ENCODE measurements around the gene PCSK2.

The PCSK2 gene

DNA sequence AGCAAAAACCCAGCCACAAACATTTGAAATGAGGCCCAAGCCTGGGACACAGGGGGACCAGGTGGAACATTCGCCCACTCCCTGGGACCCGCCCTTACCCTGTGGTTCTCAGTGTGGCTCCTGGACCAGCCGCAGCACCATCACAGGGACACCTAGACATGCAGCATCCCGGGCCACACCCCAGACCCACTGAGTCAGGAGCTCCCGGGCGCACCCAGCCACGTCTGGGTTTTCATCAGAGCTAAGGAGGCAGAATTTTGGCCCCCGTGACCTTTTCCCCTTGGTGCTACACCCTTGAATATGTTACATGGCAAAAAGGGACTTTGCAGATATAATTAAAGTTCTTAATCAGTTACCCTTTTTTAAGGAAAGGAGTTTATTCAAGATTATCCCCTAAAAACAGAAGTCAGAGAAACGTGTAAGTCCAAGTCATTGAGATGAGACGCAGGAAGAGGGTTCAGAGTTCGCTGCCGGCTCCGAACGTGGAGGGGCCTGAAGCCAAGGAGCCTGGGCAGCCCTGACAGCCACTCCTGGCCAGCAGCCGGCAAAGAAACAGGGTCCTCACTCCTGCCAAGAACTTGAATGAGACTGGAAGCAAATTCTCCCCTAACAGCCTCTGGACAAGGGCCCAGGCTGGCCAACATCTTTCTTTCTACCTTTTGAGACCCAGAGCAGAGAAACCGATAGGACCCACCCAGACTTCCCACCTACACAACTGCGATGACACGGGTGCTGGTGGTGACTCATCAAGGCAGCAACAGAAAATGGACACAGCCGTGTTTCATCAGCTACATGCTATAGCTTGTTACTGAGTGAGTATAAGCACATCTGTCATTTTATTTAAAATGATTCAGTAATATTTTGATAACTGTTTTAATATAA, 279.0 kb downstream of the PCSK2 start:
- peak; percentile 53 for DNase-seq (ENCODE audit: low read depth)

DNA sequence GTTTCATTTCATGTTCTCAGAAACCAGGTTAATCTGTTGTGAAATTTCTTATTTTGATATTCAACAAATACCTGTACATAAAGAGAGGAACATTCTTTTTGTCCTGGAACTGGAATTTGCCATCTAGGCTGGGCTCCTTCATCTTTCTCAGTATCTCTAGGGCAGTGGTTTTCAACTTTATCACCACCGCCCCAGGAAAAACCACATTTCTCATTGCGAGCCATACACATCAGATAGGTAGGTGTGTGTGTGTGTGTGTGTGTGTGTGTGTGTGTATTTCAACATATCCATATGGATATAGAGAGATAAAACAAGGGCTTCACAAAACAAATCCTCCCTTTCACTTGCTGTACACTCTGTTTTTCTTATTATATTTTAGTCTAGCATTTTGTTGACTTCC, 280.2 kb downstream of the PCSK2 start:
- no peak for DNase-seq (ENCODE audit: low read depth)

DNA sequence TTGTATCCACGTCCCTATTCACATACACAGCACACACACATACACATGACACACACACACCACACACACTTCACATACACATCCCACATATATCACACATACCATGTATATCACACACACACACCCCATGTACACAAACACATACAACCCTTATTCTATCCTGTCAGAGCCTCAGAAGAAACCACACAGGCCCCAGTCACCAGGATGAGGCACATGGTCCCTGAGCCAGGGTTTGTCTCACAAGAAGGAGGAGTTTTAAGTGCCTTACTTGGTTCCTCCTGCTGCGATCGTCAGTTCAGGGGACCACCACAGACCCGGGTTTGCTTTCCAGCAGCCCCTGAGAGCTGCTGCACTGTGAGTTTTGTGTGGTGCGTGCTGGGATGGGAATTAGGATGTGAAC, 280.7 kb downstream of the PCSK2 start:
- no peak for DNase-seq (ENCODE audit: low read depth)

DNA sequence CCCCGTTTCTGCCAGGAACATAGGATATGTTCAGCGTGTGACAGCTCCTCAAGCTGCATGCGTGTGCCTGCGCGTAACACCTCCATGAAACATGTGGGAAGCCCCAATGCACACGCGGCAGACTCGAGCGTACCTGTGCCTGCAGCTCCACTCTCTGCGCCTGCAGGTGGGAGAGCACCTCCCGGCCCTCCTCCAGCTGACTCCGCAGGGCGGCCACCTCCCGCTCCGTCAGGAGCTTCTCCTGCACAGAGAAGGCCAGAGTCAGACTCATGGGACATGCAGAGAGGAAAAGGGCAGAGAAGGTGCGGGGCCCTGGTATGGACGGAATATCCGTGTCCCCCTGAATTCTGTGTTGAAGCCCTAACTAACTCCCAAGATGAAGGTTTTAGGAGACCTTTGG, 281.9 kb downstream of the PCSK2 start:
- no peak for DNase-seq (ENCODE audit: low read depth)

DNA sequence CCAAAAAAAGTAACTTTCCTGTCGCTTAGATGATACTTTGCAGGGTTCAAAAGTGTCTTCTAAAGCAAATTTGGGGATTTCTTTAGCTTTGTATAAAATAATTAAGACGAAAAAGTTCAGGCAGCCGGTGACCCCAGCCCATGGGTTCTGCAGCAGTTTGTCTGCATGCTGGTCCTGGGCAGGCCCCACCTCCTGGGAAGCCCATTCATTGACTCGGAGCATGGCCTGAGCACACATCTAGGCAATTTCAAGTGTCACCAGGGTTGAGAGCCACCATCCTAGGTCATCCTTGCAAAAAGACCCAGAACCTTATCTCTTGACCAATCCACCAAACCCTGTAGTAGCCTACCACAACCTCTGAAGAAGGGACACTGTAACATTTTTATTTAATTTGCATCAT, 283.7 kb downstream of the PCSK2 start:
- no peak for DNase-seq (ENCODE audit: low read depth)

DNA sequence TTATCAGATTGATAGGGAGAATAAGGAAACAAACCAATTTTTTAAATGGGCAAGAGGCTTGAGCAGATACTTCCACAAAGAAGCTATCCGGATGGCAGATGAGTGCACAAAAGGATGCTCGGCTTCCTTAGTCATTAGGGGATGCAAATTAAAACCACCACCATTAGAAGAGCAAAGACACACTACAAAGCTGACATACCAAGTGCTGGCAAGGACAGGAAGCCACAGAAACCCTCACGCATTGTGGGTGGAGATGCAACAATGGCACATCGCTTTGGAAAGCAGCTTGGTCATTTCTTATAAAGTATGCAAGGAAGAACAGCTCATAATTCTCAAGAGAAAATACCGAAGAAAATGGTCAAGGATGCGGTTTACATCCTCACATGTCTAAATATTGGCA, 284.6 kb downstream of the PCSK2 start:
- no peak for DNase-seq (ENCODE audit: low read depth)

DNA sequence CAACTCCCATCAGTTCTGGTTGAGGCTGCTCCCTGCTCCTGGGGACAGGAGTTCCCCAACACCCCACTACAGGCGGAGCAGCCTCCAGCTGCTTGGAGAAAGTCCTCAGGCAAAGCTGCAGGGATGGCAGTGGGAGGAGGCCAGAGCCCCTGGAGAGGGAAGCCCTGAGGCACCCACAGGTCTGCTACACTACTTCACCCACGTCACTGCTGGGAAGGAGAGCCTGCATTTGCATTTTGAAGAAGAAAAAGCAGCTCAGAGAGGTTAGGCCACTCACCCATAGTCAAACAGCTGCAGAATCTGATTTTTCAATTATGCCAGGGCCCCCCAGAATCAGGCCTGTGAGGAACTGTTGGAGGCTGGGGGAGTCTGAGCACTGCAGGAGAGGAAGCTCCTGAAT, 287.1 kb downstream of the PCSK2 start:
- no peak for DNase-seq (ENCODE audit: low read depth)

DNA sequence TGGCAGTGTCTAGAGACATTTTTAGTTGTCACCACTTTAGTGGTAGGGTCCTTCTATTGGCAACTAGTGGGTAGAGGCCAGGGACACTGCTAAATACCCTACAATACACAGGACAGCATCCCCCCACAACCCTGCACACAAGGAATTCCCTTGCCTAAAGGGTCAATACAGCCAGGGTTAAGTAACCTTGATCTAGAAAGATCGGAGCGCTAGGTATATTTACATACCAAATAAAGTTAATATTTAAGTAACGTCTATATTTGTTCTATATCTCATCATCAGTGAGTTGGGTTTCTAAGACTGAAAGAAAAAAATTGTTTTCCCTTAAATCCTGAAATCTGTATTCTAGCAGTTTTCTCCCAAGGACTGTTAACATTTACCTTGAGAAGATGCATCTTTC, 288.2 kb downstream of the PCSK2 start:
- no peak for DNase-seq (ENCODE audit: low read depth)

DNA sequence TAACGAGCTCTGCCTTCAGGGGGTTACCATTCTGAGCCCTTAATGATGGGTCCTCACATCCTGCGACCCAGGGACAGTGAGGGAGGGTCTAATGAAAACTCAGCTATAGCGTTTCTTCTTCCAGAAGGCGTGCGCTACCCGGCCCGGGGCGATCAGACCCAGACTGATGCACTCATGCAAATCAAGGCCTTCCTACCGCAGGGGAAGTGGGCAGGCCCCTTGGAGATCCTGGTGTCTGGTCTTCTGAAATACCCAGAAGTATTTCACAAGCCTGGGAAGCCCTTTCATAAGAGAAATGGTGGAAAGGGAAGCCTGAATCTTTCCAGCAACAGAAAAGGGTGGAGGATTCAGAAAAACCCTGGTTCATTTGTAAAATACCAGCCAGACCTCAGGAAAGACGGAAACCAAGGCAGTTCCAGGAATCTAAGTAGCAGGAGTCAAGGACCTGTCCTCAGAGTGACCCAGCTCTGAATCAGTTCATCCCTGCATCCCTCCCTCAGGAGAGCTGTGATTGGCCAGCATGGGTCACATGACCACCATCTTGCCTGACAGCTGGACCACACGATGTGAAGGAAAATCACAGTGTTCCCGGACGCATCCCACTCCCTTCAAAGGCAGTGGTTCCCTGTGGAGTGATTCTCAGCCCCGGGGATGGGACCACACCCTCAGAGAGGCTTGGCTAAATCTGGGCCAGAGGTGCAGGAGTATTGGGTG, 291.7 kb downstream of the PCSK2 start:
- DNase-seq (ENCODE audit: low read depth): no peak

DNA sequence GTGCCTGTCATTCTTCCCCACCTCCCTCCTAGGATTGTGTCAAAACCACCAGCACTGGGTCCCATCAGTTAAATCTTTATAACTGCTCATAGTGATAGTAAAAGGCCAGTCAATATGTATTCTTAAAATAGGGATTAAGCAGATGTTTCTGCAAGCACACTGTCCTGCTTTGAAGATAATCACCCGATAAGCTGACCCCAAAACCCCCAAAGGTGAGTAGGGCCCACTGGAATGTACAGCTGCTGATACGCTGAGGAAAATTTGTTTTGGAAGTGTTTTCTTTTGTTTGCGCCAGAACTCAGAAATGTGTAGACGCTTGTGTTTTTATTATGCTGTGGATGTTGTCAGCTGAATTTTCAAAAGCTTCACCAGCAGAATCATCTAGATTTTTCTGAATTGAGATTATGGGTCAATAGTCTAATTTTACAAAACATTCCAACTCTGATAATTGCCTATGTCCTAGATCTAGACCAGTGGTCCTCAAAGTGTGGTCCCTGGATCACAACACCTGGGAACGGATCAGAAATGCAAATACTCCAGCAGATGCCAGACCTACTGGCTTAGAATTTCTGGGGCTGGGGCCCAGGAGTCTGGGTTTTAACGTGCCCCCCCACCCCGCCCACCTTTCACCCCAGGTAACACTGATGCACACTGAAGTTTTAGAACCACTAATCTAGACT, 292.9 kb downstream of the PCSK2 start:
- no peak for DNase-seq (ENCODE audit: low read depth)

DNA sequence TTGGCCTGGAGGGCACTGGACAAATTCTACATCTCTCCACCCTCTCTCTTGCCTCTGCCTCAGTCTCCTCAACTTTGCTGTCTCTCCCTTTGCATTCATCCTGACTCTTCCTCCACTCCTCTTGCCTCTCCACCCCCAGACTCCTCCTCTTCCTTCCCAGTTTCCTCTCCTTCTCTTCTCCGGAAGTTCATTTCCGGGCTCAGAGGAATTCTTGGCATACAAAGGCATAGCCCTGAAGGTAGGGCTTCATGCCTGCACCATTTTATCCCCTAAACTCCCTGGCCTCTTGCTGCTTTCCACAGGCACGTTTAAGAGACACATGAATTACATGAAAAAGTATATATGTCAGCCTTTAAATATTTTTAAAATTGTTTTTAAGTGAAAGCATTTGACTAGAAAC, 293.7 kb downstream of the PCSK2 start:
- no peak for DNase-seq (ENCODE audit: low read depth)

DNA sequence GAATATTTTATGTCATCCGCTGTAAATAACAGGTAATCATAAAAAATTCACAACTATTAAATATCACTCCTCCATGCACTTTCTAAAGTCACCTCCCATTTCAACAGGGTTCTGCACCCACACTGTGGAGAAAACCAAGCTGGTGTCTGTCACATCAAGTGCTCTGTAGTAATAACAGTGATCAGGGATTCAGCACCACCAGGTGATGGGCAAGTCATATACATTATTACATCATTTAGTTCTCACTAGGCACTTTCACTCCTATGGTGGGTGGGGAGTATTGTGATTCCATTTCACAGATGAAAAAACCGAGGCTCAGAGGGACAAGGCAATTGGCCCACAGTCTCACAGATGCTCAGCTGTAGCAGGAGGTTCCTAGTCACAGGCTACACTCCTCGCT, 295.7 kb downstream of the PCSK2 start:
- DNase-seq (ENCODE audit: low read depth): no peak

DNA sequence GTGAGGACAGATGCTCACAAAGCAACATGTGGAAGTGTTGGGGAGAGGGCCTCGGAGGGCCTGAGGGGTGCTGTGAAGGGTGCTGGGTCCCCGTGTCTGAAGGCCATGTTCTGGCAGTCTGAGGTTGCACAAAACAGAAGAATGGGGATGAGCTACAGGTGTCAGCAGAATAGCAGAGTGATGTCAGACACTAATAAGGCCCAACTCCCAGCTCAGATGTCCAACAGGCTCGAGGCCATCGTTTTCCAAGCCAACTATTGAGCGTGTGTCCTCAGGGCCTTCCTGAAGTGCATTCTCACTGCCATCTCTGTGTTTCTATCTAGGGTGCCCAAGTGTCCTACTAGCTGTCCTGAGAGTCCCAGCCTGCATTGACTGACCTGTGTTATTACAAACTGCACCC, 296.5 kb downstream of the PCSK2 start:
- DNase-seq (ENCODE audit: low read depth): no peak

DNA sequence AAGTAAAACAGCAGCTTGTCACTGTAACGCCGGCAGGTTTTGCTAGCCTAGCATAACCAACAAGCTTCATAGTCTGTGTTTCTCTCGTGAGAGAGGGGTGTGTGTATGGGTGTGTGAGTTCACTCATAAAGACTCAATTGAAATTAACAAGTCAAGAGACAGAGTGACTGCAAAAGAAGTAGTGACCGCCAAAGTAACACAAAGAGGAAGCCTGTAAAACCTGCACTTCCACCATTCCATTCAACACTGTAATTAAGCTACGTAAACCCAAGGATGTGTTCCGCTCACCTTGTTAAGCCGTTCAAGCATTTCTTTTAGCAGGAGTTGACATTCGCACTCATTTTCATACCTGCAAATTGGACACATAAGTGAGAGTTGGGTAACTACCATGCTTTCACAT, 297.7 kb downstream of the PCSK2 start:
- no peak for DNase-seq (ENCODE audit: low read depth)

DNA sequence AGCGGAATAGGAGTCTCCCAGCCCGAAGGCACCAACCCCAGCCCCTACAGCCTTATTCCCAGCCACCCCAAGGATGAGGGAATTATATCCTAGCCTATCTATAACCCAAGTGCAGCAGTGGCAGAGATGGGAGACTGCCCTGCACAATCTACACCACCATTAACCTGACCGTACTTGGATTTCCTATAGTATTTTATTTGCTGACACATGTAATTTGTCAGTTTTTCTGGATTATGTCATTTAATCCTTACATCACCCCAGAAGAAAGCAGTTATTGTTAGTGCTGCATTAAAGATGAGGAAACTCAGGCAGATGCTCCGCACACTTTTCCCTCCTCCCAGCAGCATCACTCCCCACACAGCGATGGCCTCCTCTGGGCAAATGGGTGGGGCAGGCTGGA, 298.3 kb downstream of the PCSK2 start:
- DNase-seq (ENCODE audit: low read depth): no peak

DNA sequence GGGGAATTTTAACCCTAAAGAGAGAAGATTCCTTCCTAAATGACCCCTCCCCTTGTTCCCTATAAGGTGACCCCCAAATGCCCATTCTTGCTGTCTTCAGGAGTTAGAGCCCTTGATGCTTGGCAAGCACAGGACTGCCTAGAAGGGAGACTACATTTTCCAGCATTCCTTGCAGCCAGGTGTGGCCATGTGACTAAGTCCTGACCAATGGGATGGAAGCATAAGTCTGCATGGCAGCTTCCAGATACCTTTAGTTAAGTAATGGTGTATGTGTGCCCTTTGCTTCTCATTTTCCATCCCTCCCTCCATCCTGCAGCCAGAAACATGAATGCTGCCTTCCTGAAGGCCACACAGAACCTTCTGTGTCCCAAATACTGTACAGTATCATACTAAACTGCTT, 298.8 kb downstream of the PCSK2 start:
- DNase-seq (ENCODE audit: low read depth): no peak

DNA sequence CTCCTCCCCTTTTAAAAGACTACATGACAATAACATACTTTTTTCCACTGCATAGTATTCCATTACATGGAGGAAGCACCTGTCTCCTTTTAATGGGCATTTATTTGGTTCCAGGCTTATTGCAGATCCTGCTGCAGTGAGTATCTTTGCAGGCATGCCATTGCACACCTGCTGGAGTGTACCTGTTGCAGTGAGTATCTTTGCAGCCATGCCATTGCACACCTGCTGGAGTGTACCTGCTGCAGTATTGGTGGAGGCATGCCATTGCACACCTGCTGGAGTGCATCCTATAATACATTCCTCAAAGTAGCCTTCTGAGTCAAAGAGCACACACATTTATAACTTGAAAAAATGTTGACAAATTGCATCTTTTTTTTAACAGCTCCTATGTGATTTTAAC, 302.7 kb downstream of the PCSK2 start:
- DNase-seq (ENCODE audit: low read depth): no peak

DNA sequence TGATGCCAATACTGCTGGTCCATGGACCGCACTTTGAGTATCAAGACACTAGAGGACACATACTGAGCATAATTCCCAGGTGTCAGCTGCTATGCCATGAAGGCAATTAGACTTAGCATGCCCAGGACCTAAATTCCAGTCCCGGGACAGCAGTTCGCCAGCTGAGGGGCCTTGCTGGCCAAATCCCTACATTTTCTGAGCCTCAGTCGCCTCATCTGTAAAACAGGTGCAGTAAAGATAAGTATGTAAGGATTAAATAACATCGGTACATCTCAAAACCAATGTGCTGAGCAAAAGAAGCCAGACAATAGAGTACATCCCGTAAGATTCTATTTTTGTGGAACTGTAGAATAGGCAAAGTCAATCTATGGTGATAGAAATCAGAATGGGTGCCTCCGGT, 303.3 kb downstream of the PCSK2 start:
- DNase-seq (ENCODE audit: low read depth): no peak

DNA sequence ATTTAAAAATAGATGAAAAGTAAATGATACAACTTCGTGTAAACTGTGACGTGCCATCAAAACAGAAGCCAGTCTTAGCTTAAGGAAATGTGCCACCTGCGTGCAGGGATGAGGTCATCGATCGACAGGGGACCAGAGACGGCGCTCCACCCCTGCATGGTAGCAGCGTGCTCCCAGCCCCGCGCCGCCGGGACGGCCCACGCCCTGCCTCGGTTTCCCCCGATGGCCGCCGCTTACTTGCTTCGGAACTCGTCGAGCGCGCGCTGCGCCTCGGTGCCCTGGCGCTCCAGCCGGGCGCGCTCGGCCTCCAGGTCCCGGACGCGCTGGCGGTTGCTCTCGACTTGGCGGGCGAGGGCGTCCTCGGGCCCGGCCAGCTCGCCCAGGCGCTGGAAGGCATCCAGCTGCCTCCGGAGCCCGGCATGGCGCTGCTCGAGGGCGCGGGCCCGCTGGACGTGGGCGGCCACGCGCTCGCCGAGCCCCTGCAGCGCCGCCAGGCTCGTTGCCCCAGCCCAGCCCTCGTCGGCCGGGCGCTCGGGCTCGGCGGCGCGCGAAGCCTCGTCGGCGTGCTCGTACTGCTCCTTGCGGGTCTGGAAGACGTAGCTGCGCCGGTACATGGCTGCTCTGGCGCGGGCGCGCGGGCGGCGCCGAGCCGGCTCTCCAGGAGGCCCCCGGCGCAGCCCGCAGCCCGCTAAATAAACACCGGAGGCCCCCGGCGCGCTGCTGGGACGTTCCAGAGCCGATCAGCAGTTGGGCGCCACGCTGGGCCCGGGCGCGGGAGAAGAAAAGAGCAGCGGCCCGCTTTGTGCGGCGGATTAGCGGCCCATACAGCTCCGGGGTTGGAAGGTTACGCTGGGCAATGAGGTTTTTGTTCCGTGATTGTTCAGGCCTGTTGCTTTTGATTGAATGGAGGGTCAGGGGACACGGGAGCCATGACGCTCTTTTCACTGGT, 304.1 kb downstream of the PCSK2 start, which contains the start of gene BFSP1:
Gene BFSP1, minus strand, starts transcription at position 664 of the 949 bp plus-strand sequence. Its CDS starts 50 bp downstream, at position 614.
- DNase-seq (ENCODE audit: low read depth): peak; percentile 24

DNA sequence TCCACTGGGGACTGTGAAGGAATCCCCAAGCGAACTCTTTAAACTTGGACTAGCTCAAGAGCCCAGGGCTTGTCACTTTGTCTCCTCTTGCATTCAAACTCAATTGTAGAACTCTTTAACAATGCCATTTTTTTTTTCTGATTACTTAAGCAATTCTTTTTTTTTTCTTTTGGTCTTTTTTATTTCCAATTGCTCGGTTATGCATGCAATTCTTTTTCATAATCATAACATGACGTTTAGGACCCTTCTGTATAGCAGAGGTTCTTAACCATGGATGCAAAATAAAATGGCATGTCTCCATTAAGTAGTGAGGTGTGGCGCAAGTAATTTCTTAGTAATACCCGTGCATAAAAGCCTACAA, 304.8 kb downstream of the PCSK2 start:
- DNase-seq (ENCODE audit: low read depth): no peak

DNA sequence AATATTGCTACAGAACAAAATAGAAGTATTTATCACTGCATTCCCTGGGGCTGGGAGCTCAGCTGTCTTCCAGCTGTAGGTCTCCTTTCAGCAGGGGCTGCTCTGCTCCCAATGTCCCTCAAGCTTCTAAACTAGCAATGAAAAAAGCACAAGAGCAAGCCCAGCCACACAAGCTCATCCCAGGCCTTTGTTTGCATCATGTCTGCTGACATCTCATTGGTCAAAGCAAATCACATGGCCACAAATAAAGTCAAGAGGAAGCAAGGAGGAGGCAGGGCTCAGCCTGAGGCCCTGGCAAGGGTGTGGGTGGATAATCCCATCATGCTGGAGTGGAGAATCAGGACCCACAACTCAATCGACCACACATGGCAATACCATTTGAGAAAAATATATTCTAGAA, 306.6 kb downstream of the PCSK2 start:
- no peak for DNase-seq (ENCODE audit: low read depth)

DNA sequence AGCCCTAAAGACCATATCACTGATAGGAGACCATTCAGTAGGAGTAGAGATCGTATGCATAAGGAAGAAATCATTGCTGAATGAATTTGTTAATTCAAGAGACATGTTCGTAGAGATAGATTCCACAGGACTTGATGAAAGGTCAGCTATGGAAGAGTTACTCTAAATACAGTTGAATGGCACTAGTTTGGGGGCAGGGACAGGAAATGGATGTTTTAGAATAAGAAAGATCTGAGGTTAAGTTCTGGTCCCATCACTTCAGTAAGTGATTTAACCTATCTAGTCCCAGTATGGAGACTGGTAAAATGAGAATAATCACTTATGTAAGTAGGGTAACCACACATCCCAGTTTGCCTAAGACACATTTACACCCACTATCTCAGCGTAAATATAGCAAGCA, 307.2 kb downstream of the PCSK2 start:
- DNase-seq (ENCODE audit: low read depth): no peak

Measured in activated T-cell treated with anti-CD3 and anti-CD28 coated beads for 24 hours (primary cell).